Transverse colon (tissue), 3 donors: ENCODE results near the gene PIK3R5.

Experiments used
- CTCF ChIP-seq, 5 experiments: fragments of 200-600 bp in 3 of 5; fragments of 450-650 bp in 2 of 5; sonication (generic) in 3 of 5; IDR thresholded peaks; 1 replicate in 2 of 5; 2 replicates in 3 of 5; pipeline ENCODE4 v1.5.1; 2016 to 2017; ENCODE audit warnings: antibody characterized with exemption in 5 of 5, inconsistent platforms in 3 of 5, mild to moderate bottlenecking in 2 of 5, moderate library complexity in 1 of 5
- EP300 ChIP-seq: sonication (generic); formaldehyde crosslinking; IDR thresholded peaks from one replicate; pipeline ENCODE4 v1.6.1; 2017; ENCODE audit warnings: antibody characterized with exemption, low read depth
- POLR2A ChIP-seq: fragments of 450-650 bp; IDR thresholded peaks from one replicate; pipeline ENCODE4 v1.6.1; 2016; ENCODE audit warnings: antibody characterized with exemption, mild to moderate bottlenecking, moderate library complexity

DNA sequence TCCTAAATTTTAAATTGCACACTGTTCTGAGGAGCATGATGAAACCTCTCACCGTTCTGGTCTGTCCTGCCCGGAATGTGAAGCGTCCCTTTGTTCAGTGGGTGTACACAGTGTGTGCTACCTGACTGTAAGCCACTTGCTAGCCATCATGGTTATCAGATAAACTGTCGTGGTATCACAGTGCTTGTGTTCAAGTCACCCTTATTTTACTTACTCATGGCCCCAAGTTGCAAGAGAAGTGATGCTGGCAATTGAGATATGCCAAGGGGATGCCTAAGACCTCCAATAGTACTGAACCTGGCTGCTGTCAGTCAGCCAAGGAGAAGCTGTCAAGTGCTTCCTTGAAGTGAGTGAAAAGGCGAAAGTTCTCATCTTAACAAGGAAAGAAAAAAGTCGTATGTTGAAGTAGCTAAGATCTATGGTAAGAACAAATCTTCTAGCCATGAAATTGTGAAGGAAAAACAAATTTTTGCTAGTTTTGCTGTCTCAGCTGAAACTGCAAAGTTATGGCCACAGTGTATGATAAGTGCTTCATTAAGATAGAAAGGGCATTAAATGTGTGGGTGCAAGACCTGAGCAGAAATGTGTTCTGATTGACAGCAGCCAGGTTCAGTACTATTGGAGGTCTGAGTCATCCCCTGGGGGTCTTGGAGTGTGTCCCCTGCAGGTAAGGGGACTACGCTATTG lies 103.9 kb downstream of the PIK3R5 start:
- TF ChIP-seq CTCF (IDR thresholded peaks at IDR 0.05) (no peak), POLR2A (no peak), EP300 (no peak)
